WTC11 (cell line): ENCODE data around the gene TMEM87A.

Experiments
- ATF1 ChIP-seq: sonication (generic); formaldehyde crosslinking; IDR thresholded peaks from 2 replicates; pipeline ENCODE4 v1.8.1; 2023; ENCODE audit warnings: mild to moderate bottlenecking, moderate library complexity, missing genetic modification reagents
- CBFB ChIP-seq: sonication (generic); formaldehyde crosslinking; IDR thresholded peaks from 2 replicates; pipeline ENCODE4 v1.8.1; 2022; ENCODE audit warnings: mild to moderate bottlenecking, low read depth, missing genetic modification reagents
- CREM ChIP-seq: sonication (generic); formaldehyde crosslinking; IDR thresholded peaks from 2 replicates; pipeline ENCODE4 v1.8.1; 2022; ENCODE audit warnings: mild to moderate bottlenecking, missing genetic modification reagents, moderate library complexity
- CTCF ChIP-seq: fragments of 200-600 bp; IDR thresholded peaks from 2 replicates; pipeline ENCODE4 v1.8.0; 2022; ENCODE audit warnings: antibody characterized with exemption
- E2F5 ChIP-seq: sonication (generic); formaldehyde crosslinking; IDR thresholded peaks from 2 replicates; pipeline ENCODE4 v1.8.1; 2022; ENCODE audit warnings: mild to moderate bottlenecking, moderate library complexity, missing genetic modification reagents
- FOXK1 ChIP-seq: sonication (generic); formaldehyde crosslinking; IDR thresholded peaks from 2 replicates; pipeline ENCODE4 v1.8.0; 2022; ENCODE audit warnings: mild to moderate bottlenecking, moderate library complexity, missing genetic modification reagents
- IRF2 ChIP-seq: sonication (generic); formaldehyde crosslinking; IDR thresholded peaks from 2 replicates; pipeline ENCODE4 v1.8.0; 2022; ENCODE audit warnings: low read depth, missing genetic modification reagents, borderline replicate concordance
- NFYB ChIP-seq: sonication (generic); formaldehyde crosslinking; conservative IDR thresholded peaks from 2 replicates; pipeline ENCODE4 v1.8.0; 2022; ENCODE audit warnings: low read depth, missing genetic modification reagents
- NR2C2 ChIP-seq: sonication (generic); formaldehyde crosslinking; IDR thresholded peaks from 2 replicates; pipeline ENCODE4 v1.8.0; 2022; ENCODE audit warnings: mild to moderate bottlenecking, missing genetic modification reagents
- TEAD4 ChIP-seq: sonication (generic); formaldehyde crosslinking; IDR thresholded peaks from 2 replicates; pipeline ENCODE4 v1.8.0; 2022; ENCODE audit warnings: mild to moderate bottlenecking, missing genetic modification reagents
- ZNF416 ChIP-seq: fragments of 250-450 bp; sonication (Bioruptor Pico); IDR thresholded peaks from 2 replicates; pipeline ENCODE4 v1.9.0; 2021; ENCODE audit warnings: mild to moderate bottlenecking, inconsistent platforms

GRCh38 chr15:42233107-42233506, 40.1 kb downstream of the TMEM87A start:
- TF ChIP-seq CTCF (no peak), ATF1 (no peak), E2F5 (CRISPR knock-in tag) (no peak), NFYB (CRISPR knock-in tag) (no peak), CREM (CRISPR knock-in tag) (no peak), NR2C2 (CRISPR knock-in tag) (no peak), IRF2 (no peak), CBFB (CRISPR knock-in tag) (no peak), ZNF416 (CRISPR knock-in tag) (no peak), TEAD4 (CRISPR knock-in tag) (no peak), FOXK1 (CRISPR knock-in tag) (no peak)
